Effector memory CD4-positive, alpha-beta T cell (primary cell): ENCODE data around the gene MAGEA1.

Source experiments
- DNase-seq, 3 donors: peaks; one replicate each; pipeline ENCODE4 v3.0.0-alpha.2; 2020
- H3K27ac ChIP-seq: 2 replicates; pipeline ENCODE4 v1.7.0; 2013; ENCODE audit warnings: mild to moderate bottlenecking, low read length, moderate library complexity; ENCODE audit not compliant: insufficient read depth, poor library complexity, severe bottlenecking
- H3K27me3 ChIP-seq: replicated peaks from 2 replicates; pipeline ENCODE4 v1.7.0; 2013; ENCODE audit warnings: mild to moderate bottlenecking, low read length; ENCODE audit not compliant: insufficient read depth, control insufficient read depth, poor library complexity, severe bottlenecking
- H3K36me3 ChIP-seq: 2 replicates; pipeline ENCODE4 v1.7.0; 2013; ENCODE audit warnings: mild to moderate bottlenecking, low read length, moderate library complexity; ENCODE audit not compliant: control insufficient read depth, insufficient read depth
- H3K4me1 ChIP-seq: 2 replicates; pipeline ENCODE4 v1.7.0; 2013; ENCODE audit warnings: low read length, mild to moderate bottlenecking; ENCODE audit not compliant: control insufficient read depth, insufficient read depth, poor library complexity, severe bottlenecking
- H3K4me3 ChIP-seq: 2 replicates; pipeline ENCODE4 v1.7.0; 2013; ENCODE audit warnings: low read length, low read depth, mild to moderate bottlenecking; ENCODE audit not compliant: insufficient read depth, poor library complexity, severe bottlenecking
- H3K9me3 ChIP-seq: 2 replicates; pipeline ENCODE4 v1.7.0; 2013; ENCODE audit warnings: mild to moderate bottlenecking, low read length, moderate library complexity; ENCODE audit not compliant: control insufficient read depth

MAGEA1 gene

DNA sequence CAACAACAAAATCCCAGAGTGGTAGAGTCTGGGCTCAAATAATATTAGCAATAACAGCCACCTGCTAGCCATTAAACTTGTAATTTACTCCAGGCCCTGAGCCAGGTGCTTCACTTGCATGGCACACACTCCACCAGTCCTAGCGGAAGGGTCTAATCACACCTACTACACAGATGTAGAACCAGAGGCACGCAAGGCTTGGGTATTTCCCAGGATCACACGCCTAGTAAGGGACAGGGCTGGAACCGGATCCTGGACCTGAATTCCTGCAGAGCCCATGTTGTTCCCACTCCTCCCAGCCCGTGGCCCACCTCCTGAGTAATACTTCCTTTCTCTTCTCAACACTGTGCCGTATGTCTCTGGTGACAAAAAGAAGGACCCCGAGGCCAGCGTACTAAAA lies 5.7 kb downstream of the MAGEA1 start:
- H3K27me3 ChIP-seq: no peaks in the 10 kb centered on the region
- H3K36me3 ChIP-seq: no peaks in the 10 kb centered on the region
- H3K4me1 ChIP-seq: no peaks in the 10 kb centered on the region
- H3K27ac ChIP-seq: no peak overlapping the region
- no peak for DNase-seq
- no peaks in the 10 kb centered on the region for H3K9me3 ChIP-seq
- H3K4me3 ChIP-seq: no peak overlapping the region

- Histone ChIP-seq H3K9me3 (no peaks in the 10 kb centered on the region), H3K4me1 (no peaks in the 10 kb centered on the region), H3K36me3 (no peaks in the 10 kb centered on the region), H3K27me3 (no peaks in the 10 kb centered on the region), H3K4me3 (no peak overlapping the region), H3K27ac (no peak overlapping the region)
- no peak for DNase-seq
These were observed 11.3 kb downstream of the MAGEA1 start for GRCh38 chrX:153190381-153190780.

DNA sequence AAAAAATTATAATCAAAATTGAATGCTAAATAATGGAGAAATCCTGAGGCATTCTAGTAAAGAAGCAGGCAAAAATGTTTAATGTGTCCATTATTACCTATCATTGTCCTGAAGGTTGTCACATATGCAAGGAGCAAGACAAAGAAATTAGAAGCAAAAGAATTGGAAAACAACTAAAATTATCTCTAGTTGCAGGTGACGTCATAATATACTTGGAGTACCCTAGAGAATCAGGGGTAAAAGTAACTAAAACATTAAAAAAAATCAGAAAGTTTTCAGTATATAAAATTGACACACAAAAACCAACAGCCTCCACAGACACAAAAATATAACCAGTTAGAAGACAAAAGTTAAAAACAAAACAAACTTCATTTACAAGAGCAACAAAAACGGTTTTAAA lies 21.4 kb downstream of the MAGEA1 start:
- Histone ChIP-seq H3K4me3 (no peak overlapping the region), H3K36me3 (no peaks in the 10 kb centered on the region), H3K27me3 (no peaks in the 10 kb centered on the region), H3K4me1 (no peaks in the 10 kb centered on the region), H3K27ac (no peak overlapping the region), H3K9me3 (no peaks in the 10 kb centered on the region)
- DNase-seq: no peak

GRCh38 chrX:153206425-153207046 lies 27.5 kb downstream of the MAGEA1 start:
- no peaks in the 10 kb centered on the region for H3K36me3 ChIP-seq
- no peak overlapping the region for H3K4me3 ChIP-seq
- H3K4me1 ChIP-seq: no peaks in the 10 kb centered on the region
- no peak for DNase-seq
- no peaks in the 10 kb centered on the region for H3K9me3 ChIP-seq
- no peaks in the 10 kb centered on the region for H3K27me3 ChIP-seq
- no peak overlapping the region for H3K27ac ChIP-seq

DNA sequence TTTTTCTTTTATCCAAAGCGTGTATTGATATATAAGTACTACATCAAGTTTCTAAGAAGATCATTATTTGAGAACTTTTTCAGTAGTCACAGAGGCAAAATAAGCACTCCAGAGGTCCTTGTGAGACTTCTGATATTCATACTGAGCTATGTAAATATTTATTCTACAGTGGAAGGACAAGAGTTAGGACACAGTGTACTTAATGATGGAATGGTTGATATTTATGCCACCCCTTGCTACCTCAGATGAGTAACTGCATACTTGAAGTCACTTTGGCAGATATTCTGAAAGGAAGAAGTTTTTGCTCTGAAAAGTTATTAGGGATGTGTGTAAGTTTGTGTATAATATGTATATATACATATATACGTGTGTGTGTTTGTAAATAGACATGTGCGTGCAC lies 30.3 kb downstream of the MAGEA1 start:
- DNase-seq: no peak
- H3K27ac ChIP-seq: no peak overlapping the region
- no peaks in the 10 kb centered on the region for H3K4me1 ChIP-seq
- H3K9me3 ChIP-seq: no peaks in the 10 kb centered on the region
- no peaks in the 10 kb centered on the region for H3K27me3 ChIP-seq
- H3K4me3 ChIP-seq: no peak overlapping the region
- H3K36me3 ChIP-seq: no peaks in the 10 kb centered on the region

GRCh38 chrX:153214934-153215333 lies 35.9 kb downstream of the MAGEA1 start:
- no peak for DNase-seq
- no peak overlapping the region for H3K27ac ChIP-seq

DNA sequence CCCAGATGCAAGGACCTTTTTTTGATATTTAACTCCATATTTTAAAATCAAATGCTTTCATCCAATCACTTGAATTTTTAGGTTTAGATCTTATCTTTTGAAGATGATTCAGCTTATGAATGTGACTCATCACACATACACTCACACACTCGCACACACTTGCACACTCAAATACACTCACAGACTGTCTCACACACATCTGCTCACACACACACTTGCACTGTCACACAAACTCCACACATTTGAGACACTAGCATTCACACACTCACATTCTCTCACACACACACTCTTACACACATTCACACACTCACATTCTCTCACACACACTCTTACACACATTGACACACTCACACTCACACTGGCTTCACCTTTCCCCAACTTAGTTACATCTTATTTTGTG lies 37.8 kb downstream of the MAGEA1 start:
- Histone ChIP-seq H3K36me3 (no peaks in the 10 kb centered on the region), H3K4me1 (no peaks in the 10 kb centered on the region), H3K27ac (no peak overlapping the region), H3K4me3 (no peak overlapping the region), H3K9me3 (no peaks in the 10 kb centered on the region), H3K27me3 (no peaks in the 10 kb centered on the region)
- DNase-seq: no peak

More at GRCh38 chrX:153214934-153215333, 35.9 kb downstream of the MAGEA1 start:
- H3K4me3 ChIP-seq: no peak overlapping the region
- no peaks in the 10 kb centered on the region for H3K36me3 ChIP-seq
- no peaks in the 10 kb centered on the region for H3K9me3 ChIP-seq
- no peaks in the 10 kb centered on the region for H3K27me3 ChIP-seq
- no peaks in the 10 kb centered on the region for H3K4me1 ChIP-seq

- H3K27me3 ChIP-seq: no peaks in the 10 kb centered on the region
- H3K4me1 ChIP-seq: no peaks in the 10 kb centered on the region
These were observed 46.5 kb downstream of the MAGEA1 start for GRCh38 chrX:153225438-153226098.

DNA sequence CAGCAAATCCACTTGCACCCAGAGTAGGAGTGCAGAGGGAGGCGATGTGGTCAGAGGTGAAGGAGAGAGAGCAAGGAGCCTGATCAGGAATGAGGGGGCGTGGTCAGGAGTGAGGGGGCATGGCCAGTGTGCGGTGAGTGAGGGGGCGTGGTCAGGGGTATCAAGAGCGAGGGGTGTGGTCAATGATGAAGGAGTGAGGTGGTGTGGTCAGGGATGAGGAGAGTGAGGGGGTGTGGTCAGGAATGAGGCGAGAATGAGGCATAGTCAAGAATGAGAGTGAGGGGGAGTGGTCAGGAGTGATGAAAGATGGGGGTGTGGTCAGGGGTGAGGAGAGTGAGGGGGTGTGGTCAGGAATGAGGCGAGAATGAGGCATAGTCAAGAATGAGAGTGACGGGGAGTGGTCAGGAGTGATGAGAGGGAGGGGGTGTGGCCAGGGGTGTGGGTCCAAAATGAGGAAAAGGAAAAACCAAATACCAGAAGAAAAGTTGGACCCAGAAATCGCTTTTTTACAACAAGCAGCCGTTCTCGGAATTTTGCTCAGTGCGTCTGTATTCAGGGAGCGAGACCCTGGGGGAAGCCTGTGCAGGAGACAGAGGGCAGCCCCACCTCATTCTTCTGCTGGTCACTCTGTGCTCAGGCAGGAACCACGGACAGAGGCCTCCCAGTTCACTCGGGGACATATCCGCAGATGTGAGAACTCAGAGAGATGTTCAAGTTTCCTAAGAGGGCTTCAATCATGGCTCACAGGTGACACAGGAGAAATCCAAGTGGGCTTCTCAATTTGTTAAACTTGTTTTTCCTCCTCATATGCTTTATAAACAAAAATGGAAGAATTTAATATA lies 47.5 kb downstream of the MAGEA1 start:
- Histone ChIP-seq H3K27ac (no peak overlapping the region), H3K4me1 (no peaks in the 10 kb centered on the region), H3K36me3 (no peaks in the 10 kb centered on the region), H3K9me3 (no peaks in the 10 kb centered on the region), H3K4me3 (no peak overlapping the region), H3K27me3 (no peaks in the 10 kb centered on the region)
- no peak for DNase-seq

More at GRCh38 chrX:153225438-153226098, 46.5 kb downstream of the MAGEA1 start:
- no peak for DNase-seq
- Histone ChIP-seq H3K36me3 (no peaks in the 10 kb centered on the region), H3K4me3 (no peak overlapping the region), H3K27ac (no peak overlapping the region), H3K9me3 (no peaks in the 10 kb centered on the region)
